GM21447 (cell line): Measurements from ENCODE around the gene TM9SF4.
"Not testable (repeated sequence)": the region's sequence is repeated elsewhere in the genome, so short reads cannot be mapped to it uniquely, and the experiment has no call there.

ENCODE experiments used
- ATAC-seq: cut with Tn5 transposase; IDR thresholded peaks from one replicate; pipeline ENCODE4 v1.9.1; 2021; ENCODE audit not compliant: unreplicated experiment

The TM9SF4 gene

GRCh38 chr20:32188376-32189122 is 79.0 kb downstream of the TM9SF4 start:
- ATAC-seq, result no peak

- no peak for ATAC-seq
Observed at GRCh38 chr20:32189123-32189410, 79.6 kb downstream of the TM9SF4 start.

- ATAC-seq, result no peak
Observed at GRCh38 chr20:32189691-32190615, 80.4 kb downstream of the TM9SF4 start.

GRCh38 chr20:32190616-32191415 is 81.3 kb downstream of the TM9SF4 start:
- ATAC-seq, result no peak

GRCh38 chr20:32191422-32191821 is 81.9 kb downstream of the TM9SF4 start:
- ATAC-seq, result no peak

- ATAC-seq, result no peak
Observed at GRCh38 chr20:32191873-32192272, 82.4 kb downstream of the TM9SF4 start.

GRCh38 chr20:32192698-32193097 is 83.2 kb downstream of the TM9SF4 start:
- ATAC-seq, result no peak

GRCh38 chr20:32193336-32193735 is 83.8 kb downstream of the TM9SF4 start:
- ATAC-seq, result not testable (repeated sequence)

- ATAC-seq, result no peak
Observed at GRCh38 chr20:32193996-32194395, 84.5 kb downstream of the TM9SF4 start.

GRCh38 chr20:32195581-32195980 is 86.1 kb downstream of the TM9SF4 start:
- ATAC-seq, result no peak

- not testable (repeated sequence) for ATAC-seq
Observed at GRCh38 chr20:32196613-32197012, 87.1 kb downstream of the TM9SF4 start.

GRCh38 chr20:32197136-32197535 is 87.6 kb downstream of the TM9SF4 start:
- ATAC-seq, result not testable (repeated sequence)

GRCh38 chr20:32199006-32199405 is 89.5 kb downstream of the TM9SF4 start:
- ATAC-seq, result no peak

- ATAC-seq, result no peak
Observed at GRCh38 chr20:32201296-32201976, 91.9 kb downstream of the TM9SF4 start.

- ATAC-seq, result no peak
Observed at GRCh38 chr20:32201977-32202363, 92.5 kb downstream of the TM9SF4 start.

GRCh38 chr20:32203356-32204204 is 94.1 kb downstream of the TM9SF4 start:
- ATAC-seq, result no peak

- ATAC-seq, result no peak
Observed at GRCh38 chr20:32204205-32205109, 94.9 kb downstream of the TM9SF4 start.

GRCh38 chr20:32205110-32205842 is 95.8 kb downstream of the TM9SF4 start:
- no peak for ATAC-seq
